Measurements from ENCODE around the gene BARX1.
"Not testable (repeated sequence)": the region's sequence is repeated elsewhere in the genome, so short reads cannot be mapped to it uniquely, and the experiment has no call there.

BARX1 gene

DNA sequence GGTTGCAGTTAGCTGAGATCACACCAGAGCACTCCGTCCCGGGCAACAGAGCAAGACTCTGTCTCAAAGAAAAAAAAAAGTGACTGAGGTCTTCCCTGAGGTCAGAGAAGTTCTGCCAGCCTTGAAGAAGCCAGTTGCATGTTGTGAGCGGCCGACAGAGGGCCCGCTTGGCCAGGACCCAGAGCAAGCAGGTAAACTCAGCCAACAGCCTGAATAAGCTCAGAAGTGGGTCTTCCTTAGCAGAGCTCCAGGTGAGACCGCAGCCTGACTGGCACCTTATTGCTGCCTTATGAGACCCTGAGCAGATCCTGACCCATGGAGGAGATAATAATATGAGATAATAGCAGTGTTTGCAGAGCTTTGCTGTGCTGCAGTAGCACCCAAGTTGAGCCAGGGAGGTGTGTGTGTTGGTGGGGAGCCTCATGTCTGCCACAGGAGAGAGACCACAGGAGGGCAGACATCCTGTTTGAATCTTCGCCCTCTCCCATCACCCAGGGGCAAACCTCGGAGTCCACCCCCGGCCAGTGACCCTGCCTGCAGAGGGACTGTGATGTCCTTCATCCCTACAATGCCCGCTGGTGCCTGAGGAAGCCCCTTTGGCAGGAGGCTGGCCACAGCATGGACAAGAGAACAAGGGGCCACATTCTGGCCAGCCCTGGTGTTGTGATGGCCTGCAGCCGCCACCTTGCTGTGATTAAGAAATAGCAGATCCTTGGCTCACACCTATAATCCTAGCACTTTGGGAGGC is 10.8 kb upstream of the BARX1 start:
- DNase-seq, result no peak

GRCh38 chr9:93964685-93965084 is 9.5 kb upstream of the BARX1 start:
- DNase-seq, result no peak

GRCh38 chr9:93963969-93964368 is 8.8 kb upstream of the BARX1 start:
- no peak for DNase-seq

DNA sequence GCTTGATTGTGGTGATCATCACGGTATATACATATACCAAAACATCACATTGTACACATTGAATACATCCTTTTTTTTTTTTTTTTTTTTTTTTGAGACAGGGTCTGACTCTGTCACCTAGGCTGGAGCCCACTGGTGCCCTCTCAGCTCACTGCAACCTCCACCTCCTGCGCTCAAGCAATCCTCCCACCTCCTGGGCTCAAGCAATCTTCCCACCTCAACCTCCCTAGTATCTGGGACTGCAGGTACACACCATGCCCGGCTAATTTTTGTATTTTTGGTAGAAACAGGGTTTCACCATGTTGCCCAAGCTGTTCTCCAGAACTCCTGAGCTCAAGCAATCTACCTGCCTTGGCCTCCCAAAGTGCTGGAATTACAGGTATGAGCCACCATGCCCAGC is 8.3 kb upstream of the BARX1 start:
- not testable (repeated sequence) for DNase-seq

- DNase-seq, result peak; percentile 53
Observed at GRCh38 chr9:93962561-93963440, 7.6 kb upstream of the BARX1 start.

DNA sequence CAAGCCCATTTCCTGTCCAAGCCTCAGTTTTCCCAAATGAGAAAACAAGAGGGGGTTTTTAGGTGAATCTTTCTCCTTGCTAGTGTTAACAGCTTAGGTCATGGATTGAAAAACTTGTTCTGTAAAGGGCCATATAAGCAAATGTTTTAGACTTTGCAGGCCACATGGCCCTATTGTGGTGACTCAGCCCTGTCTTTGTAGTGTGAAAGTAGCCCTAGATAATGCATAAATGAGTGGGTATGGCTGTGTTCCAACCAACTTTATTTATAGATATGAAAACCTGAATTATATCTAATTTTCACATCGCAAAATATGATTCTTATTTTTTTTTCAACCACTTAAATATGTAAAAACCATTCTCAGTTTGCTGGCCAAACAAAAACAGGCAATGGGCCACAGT is 6.9 kb upstream of the BARX1 start:
- no peak for DNase-seq

DNA sequence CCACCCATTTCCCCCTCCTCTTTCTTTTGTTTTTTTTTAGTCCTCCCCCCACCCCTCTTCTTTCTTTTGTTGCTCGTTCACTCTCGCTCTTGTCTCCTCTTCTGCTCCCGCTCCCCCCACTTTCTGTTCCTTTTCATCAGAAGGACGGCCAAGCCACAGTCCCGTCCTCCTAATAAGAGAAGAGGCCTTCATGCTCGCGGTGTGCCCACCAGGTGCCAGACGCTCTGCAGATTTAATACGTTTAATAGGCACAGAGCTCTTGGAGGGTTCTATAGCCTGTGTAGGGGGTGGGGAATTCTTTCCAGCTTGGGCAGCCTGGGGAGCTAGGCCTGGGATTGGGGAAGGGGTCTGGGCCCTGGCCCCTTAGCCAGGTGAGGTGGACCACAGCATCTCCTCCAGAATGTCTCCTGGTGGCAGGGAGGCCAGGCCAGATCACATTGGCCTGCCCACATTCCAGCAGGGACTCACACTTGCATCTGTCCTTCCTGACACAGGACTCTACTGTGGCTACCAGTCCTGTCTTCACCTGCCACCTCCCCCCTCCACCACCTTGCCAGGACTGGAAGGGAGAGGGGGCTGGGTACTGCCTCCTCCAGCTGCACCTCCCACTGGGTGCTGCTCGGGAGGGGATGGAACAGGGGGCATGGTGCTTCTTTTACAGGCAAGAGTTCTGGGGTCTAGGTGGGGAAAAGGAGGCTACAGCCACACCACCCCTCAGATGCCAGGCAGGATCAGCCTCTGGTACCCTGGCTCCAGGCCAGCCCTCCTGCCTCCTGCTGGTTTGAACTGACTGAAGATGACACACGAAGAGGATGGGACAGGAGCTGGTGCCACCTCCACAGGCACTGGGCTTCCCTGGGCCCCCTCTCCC is 6.1 kb upstream of the BARX1 start:
- DNase-seq, result no peak

DNA sequence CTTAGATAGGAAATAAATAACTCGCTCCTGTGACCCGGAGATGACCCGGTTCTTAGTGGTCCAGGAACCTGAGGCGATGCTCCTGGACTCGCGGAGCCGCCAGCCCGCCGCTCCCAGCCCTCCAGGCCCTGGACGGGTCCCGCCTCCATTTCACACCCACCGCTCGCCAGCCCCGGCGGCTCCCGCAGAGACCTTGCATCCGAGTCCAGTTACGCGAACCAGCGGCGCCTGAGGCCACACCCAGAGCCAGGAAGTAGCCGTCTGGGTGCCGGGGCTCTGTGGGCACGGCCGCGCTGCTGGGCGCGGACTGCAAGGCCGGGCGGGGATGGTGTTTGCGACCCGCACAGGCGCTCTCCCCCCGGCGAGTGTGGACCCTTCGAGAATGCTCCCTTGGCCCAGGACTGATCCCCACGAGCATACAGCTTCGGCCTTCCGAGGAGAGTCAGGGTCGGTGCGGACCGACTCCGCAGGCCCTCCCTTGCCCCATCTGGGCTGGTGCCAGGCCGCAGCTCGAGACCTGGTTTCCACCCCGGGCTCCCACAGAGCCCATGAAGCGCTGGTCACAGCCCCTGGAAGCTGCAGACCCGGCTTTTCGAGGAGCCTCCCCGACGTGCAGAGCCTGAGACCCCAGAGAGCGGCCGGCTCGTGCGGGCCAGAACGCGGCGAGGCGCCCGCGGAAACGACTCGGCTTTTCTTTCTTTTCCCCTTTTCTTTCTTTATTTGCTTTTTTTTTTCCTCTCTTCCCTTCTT is 5.2 kb upstream of the BARX1 start:
- DNase-seq, result no peak

GRCh38 chr9:93959739-93960154 is 4.6 kb upstream of the BARX1 start:
- DNase-seq, result no peak

DNA sequence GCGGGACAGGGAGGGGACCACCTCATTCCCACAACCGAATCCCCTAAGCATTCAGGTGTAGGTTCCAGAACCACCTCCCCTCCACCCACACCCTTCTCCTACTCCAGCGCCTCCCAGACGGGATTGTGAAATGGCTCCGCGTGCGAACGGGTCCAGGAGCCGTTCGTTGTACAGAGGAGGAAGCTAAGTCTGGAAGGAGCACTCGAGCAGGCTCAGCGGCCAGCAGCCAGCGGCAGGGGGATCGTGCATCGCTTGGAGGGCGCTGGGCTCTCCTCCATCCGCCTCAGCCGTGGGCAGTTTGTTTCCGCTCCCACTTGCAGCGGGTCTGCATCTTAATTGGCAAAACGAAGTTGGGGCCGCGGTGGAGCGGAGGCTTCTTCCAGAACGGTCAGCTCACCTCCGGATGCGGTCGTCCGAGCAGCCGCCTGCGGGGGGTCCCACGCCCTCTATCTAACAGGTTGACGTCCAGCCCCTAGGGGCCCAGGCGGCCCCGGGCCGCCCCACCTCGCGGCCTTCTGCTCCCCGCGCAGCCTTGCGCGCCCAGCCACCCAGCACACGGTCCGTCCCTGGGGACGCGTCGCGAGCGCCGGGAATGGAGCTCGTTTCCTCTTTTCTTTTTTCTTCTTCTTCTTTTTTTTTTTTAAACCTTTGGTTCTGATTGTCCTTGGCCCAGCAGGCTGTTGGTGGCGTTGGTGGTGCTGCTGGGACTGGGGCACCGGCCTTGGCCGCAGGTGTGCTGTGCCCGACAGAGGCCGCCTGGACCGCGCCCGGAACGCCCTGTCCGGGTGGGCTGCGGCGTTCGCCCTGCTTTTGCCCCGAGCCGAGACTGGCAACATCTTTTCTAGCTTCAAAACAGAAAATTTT is 3.9 kb upstream of the BARX1 start:
- DNase-seq, result no peak

DNA sequence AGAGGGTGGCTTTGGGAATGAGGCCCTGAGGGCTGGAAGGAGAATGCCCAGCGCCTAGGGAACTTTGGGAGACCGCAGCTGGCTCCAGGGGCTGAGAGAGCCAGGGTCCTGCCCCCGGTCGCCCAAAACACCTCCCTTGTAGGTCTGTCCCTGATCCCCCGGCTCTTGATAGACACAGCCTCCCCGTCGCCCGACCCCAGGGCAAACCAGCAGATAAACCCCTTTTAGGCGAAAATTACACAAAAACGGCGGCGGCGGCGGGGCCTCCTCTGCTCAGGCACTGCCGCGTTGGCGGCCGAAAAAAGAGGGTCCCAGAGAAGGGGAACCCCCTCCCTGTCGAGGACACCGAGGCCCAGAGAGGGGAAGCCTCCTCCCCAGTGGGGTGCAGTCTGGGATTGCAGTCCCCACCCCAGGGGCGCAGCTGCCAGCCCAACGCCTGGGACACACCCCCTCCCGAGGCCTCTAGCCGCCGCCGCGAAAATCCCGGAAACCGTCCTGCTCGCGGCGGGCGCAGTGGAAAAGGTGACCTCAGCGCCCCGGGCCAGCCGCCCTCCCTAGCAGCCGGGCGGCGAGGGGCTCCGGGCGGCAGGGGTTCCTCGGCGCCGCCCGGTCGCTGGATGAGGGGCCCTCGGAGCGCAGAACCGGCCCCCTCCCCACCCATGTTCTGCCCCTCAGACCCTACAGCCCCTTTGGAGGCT is 3.1 kb upstream of the BARX1 start:
- no peak for DNase-seq

DNA sequence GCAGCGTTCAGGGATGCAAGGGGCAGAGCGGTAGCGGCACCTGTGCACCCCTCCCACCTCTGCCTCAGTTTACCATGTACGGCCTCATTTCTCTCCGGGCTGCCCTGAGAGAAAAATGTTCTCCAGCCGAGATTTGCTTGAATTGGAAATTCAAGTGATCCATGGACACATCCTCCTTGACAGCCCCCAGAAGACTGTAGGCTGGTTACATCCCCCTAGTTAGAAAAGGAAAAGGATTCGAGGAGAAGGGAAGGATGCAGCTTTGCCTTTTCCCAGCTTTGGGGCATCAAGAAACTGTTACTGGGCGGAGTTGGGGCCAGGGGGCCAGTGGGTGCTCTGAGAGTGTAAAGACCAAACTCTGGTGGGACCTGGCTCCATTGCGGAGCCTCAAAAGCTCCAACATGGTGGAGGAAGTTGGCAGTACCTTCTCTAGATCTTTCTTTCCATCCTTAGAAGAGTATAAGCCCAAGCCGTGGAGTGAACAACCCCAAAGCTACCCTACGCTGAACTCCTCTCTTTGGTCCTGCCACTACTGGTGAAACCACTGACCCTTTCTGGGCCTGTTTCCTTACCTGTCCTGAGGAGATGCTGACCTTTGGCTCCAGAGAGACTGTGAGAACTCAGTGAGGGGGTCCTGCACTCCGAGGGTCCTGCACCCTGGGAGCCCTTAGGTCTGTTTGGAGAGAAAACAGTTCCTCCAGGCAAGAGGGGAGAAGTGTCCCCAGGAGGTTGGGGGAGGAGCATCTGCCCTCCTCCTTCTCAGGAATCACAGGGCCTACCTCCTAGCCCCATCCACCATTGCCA is 1.0 kb upstream of the BARX1 start:
- DNase-seq, result no peak

DNA sequence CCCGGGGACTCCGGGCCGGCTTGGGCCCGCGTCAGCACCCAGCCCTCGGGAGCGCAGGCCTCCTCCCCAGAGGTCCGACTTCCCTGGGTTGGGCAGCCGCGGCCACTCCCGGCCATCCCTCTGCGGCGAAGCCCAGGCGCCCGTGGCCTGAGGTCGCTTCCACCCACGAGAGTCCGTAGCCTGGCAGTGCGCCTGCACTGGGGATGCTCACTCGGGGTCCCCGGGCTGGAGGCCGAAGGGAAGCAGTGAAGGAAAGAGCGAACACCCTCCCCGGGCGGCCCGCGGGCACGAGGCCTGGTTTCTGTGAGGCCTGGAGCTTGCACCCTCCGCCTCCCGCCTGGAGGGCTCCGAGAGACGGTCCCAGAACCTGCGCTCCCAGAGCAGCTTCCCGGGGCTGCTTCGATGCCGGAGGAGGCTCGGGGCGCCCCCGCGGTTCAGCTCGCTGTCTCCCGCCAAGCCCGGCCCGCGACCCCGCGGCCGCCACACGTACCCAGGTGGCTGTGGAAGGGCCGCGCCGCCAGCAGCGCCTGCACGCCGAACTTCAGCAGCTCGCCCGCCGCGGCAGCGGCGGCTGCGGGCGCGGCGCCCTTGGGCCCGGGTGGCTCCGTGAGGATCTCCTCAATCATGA is 607 bp downstream of the BARX1 start:
- DNase-seq, result no peak

DNA sequence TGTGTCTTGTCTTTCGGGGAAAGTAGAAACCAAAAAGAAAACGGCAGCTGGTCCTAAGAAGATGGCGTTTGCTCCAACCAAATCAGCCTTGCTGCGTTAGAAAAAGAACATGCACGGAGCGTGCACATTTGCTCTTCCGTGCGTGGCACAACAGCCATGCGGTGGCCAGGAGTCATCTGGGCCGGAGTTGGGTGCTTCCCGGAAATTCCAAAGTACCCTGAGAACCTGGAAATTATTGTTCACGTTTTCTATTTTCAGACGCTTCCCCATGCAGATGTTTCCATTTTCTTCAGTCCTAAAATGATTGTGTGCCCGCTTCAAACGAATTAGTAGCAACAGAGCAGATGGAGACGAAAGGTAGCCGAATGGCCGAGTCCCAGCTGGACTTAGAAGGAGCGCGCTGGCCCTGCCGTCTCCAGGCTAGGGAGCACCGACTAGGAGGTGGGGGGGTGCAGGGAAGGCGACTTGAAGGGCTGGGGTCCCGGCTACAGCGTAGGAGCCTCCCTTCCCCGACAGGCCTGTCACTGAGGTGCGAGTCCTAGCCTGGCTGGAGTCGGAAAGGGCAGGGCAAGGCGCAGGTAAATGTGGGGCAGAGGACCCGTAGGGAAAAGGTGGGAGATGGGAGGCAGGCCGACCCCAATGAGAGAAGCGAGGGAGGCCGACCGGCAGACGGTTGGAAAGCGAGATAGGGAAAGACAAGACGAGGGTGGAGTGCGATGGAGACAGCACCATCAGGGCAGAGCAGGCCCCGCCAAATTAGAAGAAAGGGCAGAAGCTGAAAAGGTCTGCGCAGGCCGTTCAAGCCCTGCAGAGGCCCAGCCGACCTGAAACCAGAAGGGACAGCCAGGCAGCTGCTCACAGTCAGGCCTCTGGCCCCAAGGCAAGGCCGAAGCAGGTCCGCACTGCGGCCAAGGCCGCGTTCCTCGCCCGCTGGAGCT is 1.4 kb downstream of the BARX1 start:
- DNase-seq, result no peak

DNA sequence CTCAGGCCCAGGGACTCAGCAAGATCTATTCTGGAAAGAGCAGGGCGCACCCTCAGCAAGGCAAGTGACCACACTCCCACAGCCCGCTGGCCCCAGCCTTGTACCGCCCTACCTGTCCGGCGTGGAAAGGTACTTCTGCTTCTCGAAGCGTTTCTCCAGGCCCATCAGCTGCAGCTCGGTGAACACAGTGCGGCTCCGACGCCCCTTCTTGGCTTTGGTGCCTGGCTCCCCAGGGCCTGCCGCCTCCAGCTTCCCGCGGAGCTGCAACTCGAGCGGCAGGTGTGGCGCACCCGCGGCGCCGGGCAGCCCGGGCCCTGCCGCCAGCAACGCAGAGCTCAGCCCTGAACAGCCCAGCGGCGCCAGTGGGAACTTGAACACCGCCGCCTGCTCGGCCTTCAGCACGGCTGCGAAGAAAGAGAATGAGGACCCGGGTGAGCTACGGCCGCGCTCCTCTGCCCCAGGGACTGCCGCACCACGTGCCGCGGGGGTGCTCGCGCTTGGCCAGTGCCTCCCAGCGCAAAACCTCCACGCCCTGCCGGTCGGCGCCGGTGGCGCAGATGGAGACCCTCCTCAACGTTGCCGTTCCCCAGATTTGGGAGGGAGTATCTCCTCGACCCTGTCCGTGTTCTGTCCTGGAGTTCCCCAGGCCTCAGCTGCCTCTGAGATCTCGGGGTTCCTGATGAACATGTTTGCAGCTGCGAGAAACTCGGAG is 2.2 kb downstream of the BARX1 start:
- DNase-seq, result no peak

- no peak for DNase-seq
Observed at GRCh38 chr9:93952119-93952783, 2.9 kb downstream of the BARX1 start.

- no peak for DNase-seq
Observed at GRCh38 chr9:93951655-93952118, 3.5 kb downstream of the BARX1 start.

All from NCI-H1436 treated with DMSO at 0.1 percent for 48 hours (cell line).